H9 (cell line): ENCODE results near the gene CDH4. TPM values are rescaled to one million over a fixed set of nuclear protein-coding genes. Genes with fewer than 3 reads are reported as not detected.

ENCODE experiments used
- DNase-seq: peaks from one replicate; pipeline ENCODE4 v3.0.0-alpha.2; 2017
- H2AFZ ChIP-seq: one replicate; pipeline ENCODE4 v1.6.1; 2013; ENCODE audit warnings: mild to moderate bottlenecking, low read length, control low read depth, moderate library complexity
- H2AK5ac ChIP-seq: 2 replicates; pipeline ENCODE4 v1.6.1; 2013; ENCODE audit warnings: low read length, control low read depth, mixed read lengths; ENCODE audit not compliant: insufficient read length
- H2BK120ac ChIP-seq: one replicate; pipeline ENCODE4 v1.6.1; 2013; ENCODE audit warnings: low read depth, mild to moderate bottlenecking, low read length, control low read depth, inconsistent platforms; ENCODE audit not compliant: poor library complexity, severe bottlenecking
- H2BK12ac ChIP-seq: 2 replicates; pipeline ENCODE4 v1.6.1; 2013; ENCODE audit warnings: low read length, control low read depth, mixed read lengths, low read depth; ENCODE audit not compliant: insufficient read length
- H2BK15ac ChIP-seq: 2 replicates; pipeline ENCODE4 v1.6.1; 2013; ENCODE audit warnings: low read depth, low read length, control low read depth
- H2BK20ac ChIP-seq: one replicate; pipeline ENCODE4 v1.6.1; 2013; ENCODE audit warnings: low read depth, mild to moderate bottlenecking, low read length, control low read depth, inconsistent platforms; ENCODE audit not compliant: poor library complexity, severe bottlenecking
- H2BK5ac ChIP-seq: 2 replicates; pipeline ENCODE4 v1.6.1; 2013; ENCODE audit warnings: low read length, control low read depth, mixed read lengths; ENCODE audit not compliant: insufficient read length
- H3K14ac ChIP-seq: 2 replicates; pipeline ENCODE4 v1.6.1; 2013; ENCODE audit warnings: low read length, control low read depth; ENCODE audit not compliant: insufficient read depth
- H3K18ac ChIP-seq: 2 replicates; pipeline ENCODE4 v1.6.1; 2013; ENCODE audit warnings: low read depth, mild to moderate bottlenecking, mixed read lengths, low read length, control low read depth; ENCODE audit not compliant: insufficient read length
- H3K23ac ChIP-seq: 2 replicates; pipeline ENCODE4 v1.6.1; 2013; ENCODE audit warnings: low read length, control low read depth, mixed read lengths, low read depth; ENCODE audit not compliant: insufficient read length
- H3K23me2 ChIP-seq: 2 replicates; pipeline ENCODE4 v1.6.1; 2013; ENCODE audit warnings: low read depth, mild to moderate bottlenecking, mixed read lengths, low read length, control low read depth; ENCODE audit not compliant: insufficient read length, poor library complexity, severe bottlenecking
- H3K27ac ChIP-seq: 2 replicates; pipeline ENCODE4 v1.5.1; 2013; ENCODE audit warnings: low read length, control low read depth, mixed read lengths, low read depth; ENCODE audit not compliant: insufficient read length
- H3K27me3 ChIP-seq: 2 replicates; pipeline ENCODE4 v1.6.1; 2013; ENCODE audit warnings: low read length, control low read depth, inconsistent platforms; ENCODE audit not compliant: insufficient read depth
- H3K4ac ChIP-seq: 2 replicates; pipeline ENCODE4 v1.6.1; 2013; ENCODE audit warnings: low read depth, mild to moderate bottlenecking, control low read depth, inconsistent platforms, low read length, moderate library complexity
- H3K4me1 ChIP-seq: 2 replicates; pipeline ENCODE4 v1.6.1; 2013; ENCODE audit warnings: low read length, control low read depth, inconsistent platforms; ENCODE audit not compliant: insufficient read depth
- H3K4me2 ChIP-seq: 2 replicates; pipeline ENCODE4 v1.6.1; 2013; ENCODE audit warnings: low read length, control low read depth, mixed read lengths; ENCODE audit not compliant: insufficient read length, insufficient read depth
- H3K56ac ChIP-seq: 2 replicates; pipeline ENCODE4 v1.6.1; 2013; ENCODE audit warnings: low read depth, mild to moderate bottlenecking, mixed read lengths, low read length, control low read depth; ENCODE audit not compliant: insufficient read length
- H3K79me1 ChIP-seq: 2 replicates; pipeline ENCODE4 v1.6.1; 2013; ENCODE audit warnings: low read depth, mild to moderate bottlenecking, moderate library complexity, low read length, control low read depth, inconsistent platforms; ENCODE audit not compliant: insufficient read depth, poor library complexity, severe bottlenecking
- H3K79me2 ChIP-seq: 2 replicates; pipeline ENCODE4 v1.6.1; 2013; ENCODE audit warnings: low read length, control low read depth, inconsistent platforms; ENCODE audit not compliant: insufficient read depth
- H3K9ac ChIP-seq: 2 replicates; pipeline ENCODE4 v1.6.1; 2013; ENCODE audit warnings: low read length, control low read depth, mixed read lengths; ENCODE audit not compliant: insufficient read length; ENCODE audit errors: extremely low read depth
- H3K9me3 ChIP-seq: one replicate; pipeline ENCODE4 v1.6.1; 2013; ENCODE audit warnings: low read depth, low read length, inconsistent platforms; ENCODE audit not compliant: control insufficient read depth
- H3T11ph ChIP-seq: one replicate; pipeline ENCODE4 v1.6.1; 2013; ENCODE audit warnings: mild to moderate bottlenecking, low read length, control low read depth, inconsistent platforms
- H4K20me1 ChIP-seq: one replicate; pipeline ENCODE4 v1.6.1; 2013; ENCODE audit not compliant: control insufficient read depth, insufficient read length, insufficient read depth
- H4K5ac ChIP-seq: 2 replicates; pipeline ENCODE4 v1.6.1; 2013; ENCODE audit warnings: low read depth, mild to moderate bottlenecking, mixed read lengths, low read length, control low read depth; ENCODE audit not compliant: insufficient read length
- H4K8ac ChIP-seq: replicated peaks from 2 replicates; pipeline ENCODE4 v1.6.1; 2013; ENCODE audit warnings: low read length, control low read depth, mixed read lengths, low read depth; ENCODE audit not compliant: insufficient read length
- H4K91ac ChIP-seq: 2 replicates; pipeline ENCODE4 v1.6.1; 2013; ENCODE audit warnings: low read depth, mild to moderate bottlenecking, moderate library complexity, mixed read lengths, low read length, control low read depth; ENCODE audit not compliant: insufficient read length
- H3K27ac Mint-ChIP-seq, 3 experiments: 2 replicates in 2 of 3; 3 replicates in 1 of 3; pipeline ENCODE4 v1.8.0; 2020 to 2021; ENCODE audit warnings: mixed read lengths in 3 of 3, mild to moderate bottlenecking in 1 of 3, moderate library complexity in 1 of 3
- H3K27me3 Mint-ChIP-seq: 2 replicates; pipeline ENCODE4 v1.8.0; 2021; ENCODE audit warnings: low read depth, mild to moderate bottlenecking, moderate library complexity, mixed read lengths
- H3K36me3 Mint-ChIP-seq, 3 experiments: 2 replicates in 2 of 3; 3 replicates in 1 of 3; pipeline ENCODE4 v1.8.0; 2020 to 2021; ENCODE audit warnings: low read depth in 3 of 3, mixed read lengths in 3 of 3; ENCODE audit not compliant: insufficient read depth in 1 of 3
- H3K4me1 Mint-ChIP-seq, 2 experiments: 2 replicates each; pipeline ENCODE4 v1.8.0; 2020; ENCODE audit warnings: mixed read lengths in 2 of 2
- H3K4me3 Mint-ChIP-seq, 2 experiments: 2 replicates in 1 of 2; 3 replicates in 1 of 2; pipeline ENCODE4 v1.8.0; 2020 to 2021; ENCODE audit warnings: mild to moderate bottlenecking in 2 of 2, mixed read lengths in 2 of 2, moderate library complexity in 1 of 2
- H3K9me3 Mint-ChIP-seq, 2 experiments: 2 replicates in 1 of 2; 3 replicates in 1 of 2; pipeline ENCODE4 v1.8.0; 2020; ENCODE audit warnings: mild to moderate bottlenecking in 2 of 2, mixed read lengths in 2 of 2, moderate library complexity in 1 of 2
- CTCF ChIP-seq: fragments of 200-600 bp; sonication (generic); conservative IDR thresholded peaks from 3 replicates; pipeline ENCODE4 v1.8.0; 2021; ENCODE audit warnings: antibody characterized with exemption, mild to moderate bottlenecking
- WGBS: extraction: QIAGEN DNeasy Blood & Tissue Kit; methylation state at CpG from one replicate; pipeline ENCODE4 v1.1.7; 2013; ENCODE audit warnings: missing lambda C conversion rate, low lambda C conversion rate, mixed read lengths; ENCODE audit not compliant: insufficient read length; ENCODE audit errors: extremely low coverage; 5-methylcytosine and 5-hydroxymethylcytosine counted together
- total RNA-seq: library from RNA; stranded (reverse); gene quantifications from 2 replicates; pipeline ENCODE4 v1.2.1, GENCODE V29; 2021

The CDH4 gene
- total RNA-seq, 1 experiment from 2014 or later: 3.0 TPM

- no peak overlapping the region for H3K23ac ChIP-seq
- no peaks in the 10 kb centered on the region for H3K79me1 ChIP-seq
- no peak overlapping the region for H2AFZ ChIP-seq
- H4K20me1 ChIP-seq: no peaks in the 10 kb centered on the region
- no peak overlapping the region for H2AK5ac ChIP-seq
- no peak overlapping the region for H3K4me2 ChIP-seq
- no peaks in the 10 kb centered on the region for H3K23me2 ChIP-seq
- 0 out of 3 replicates have a peak, but pooled peaks have one; percentile 4 for TF ChIP-seq CTCF
- H2BK120ac ChIP-seq: no peak overlapping the region
- Mint-ChIP-seq H3K36me3 (no peaks in the 10 kb centered on the region), H3K27me3 (peaks cover 40% of the 10 kb centered on the region), H3K4me1 (peaks cover 0 to 3% of the 10 kb centered on the region in 2 experiments; a peak in 2 of 4 replicates), H3K27ac (no peak overlapping the region), H3K4me3 (no peak overlapping the region), H3K9me3 (no peaks in the 10 kb centered on the region)
- H3K9ac ChIP-seq: no peak overlapping the region
- no peak overlapping the region for H2BK5ac ChIP-seq
- no CpG with 5 or more reads among the region's 13 CpGs for WGBS
- no peak overlapping the region for H3K27ac ChIP-seq
- no peak overlapping the region for H3T11ph ChIP-seq
- no peak overlapping the region for H2BK15ac ChIP-seq
- H4K91ac ChIP-seq: no peak overlapping the region
- H3K14ac ChIP-seq: no peak overlapping the region; the same call in 1 of the 2 replicates
- H3K9me3 ChIP-seq: no peaks in the 10 kb centered on the region
- H3K4ac ChIP-seq: no peak overlapping the region
- no peak overlapping the region for H4K5ac ChIP-seq
- H3K56ac ChIP-seq: no peak overlapping the region
- no peak overlapping the region for H2BK12ac ChIP-seq
- no peak overlapping the region for H3K18ac ChIP-seq
- H3K27me3 ChIP-seq: peaks cover 2% of the 10 kb centered on the region; the same call in 1 of the 2 replicates
- no peak for DNase-seq
- H2BK20ac ChIP-seq: no peak overlapping the region
- H4K8ac ChIP-seq: no peak overlapping the region
- no peaks in the 10 kb centered on the region for H3K79me2 ChIP-seq
- H3K4me1 ChIP-seq: no peaks in the 10 kb centered on the region
Observed at GRCh38 chr20:61662968-61663331, 410.9 kb downstream of the CDH4 start.
